Measurements from ENCODE around the gene PCNX3. TPM values are rescaled to one million over a fixed set of nuclear protein-coding genes. Genes with fewer than 3 reads are reported as not detected.

PCNX3 gene
- polyA plus RNA-seq, 6 donors from 2014 or later, result 1.7 to 5.9 (median 3.0) TPM; not detected in 1

GRCh38 chr11:65576232-65576866, 39.2 kb upstream of the PCNX3 start:
- Mint-ChIP-seq H3K27ac (peak overlapping the region; percentile 95 to 99 (median 99)), H3K4me1 (peaks cover 41 to 62% (median 62%) of the 10 kb centered on the region in 3 donors), H3K9me3 (no peaks in the 10 kb centered on the region), H3K27me3 (no peaks in the 10 kb centered on the region), H3K36me3 (peaks cover 0 to 6% of the 10 kb centered on the region in 2 donors), H3K4me3 (peak overlapping the region; percentile 85 to 99 (median 93))
- ATAC-seq (ENCODE audit: low read depth in 2 of 2) (no peak), DNase-seq (no peak)

GRCh38 chr11:65576867-65577755, 38.5 kb upstream of the PCNX3 start:
- DNase-seq (peak; percentile 85), ATAC-seq (ENCODE audit: low read depth in 2 of 2) (peak; percentile 45 to 53)
- Mint-ChIP-seq H3K27ac (peak overlapping the region; percentile 95 to 99 (median 99)), H3K4me3 (peak overlapping the region; percentile 85 to 99 (median 93)), H3K9me3 (no peaks in the 10 kb centered on the region), H3K27me3 (no peaks in the 10 kb centered on the region), H3K36me3 (peaks cover 0 to 6% of the 10 kb centered on the region in 2 donors), H3K4me1 (peaks cover 34 to 55% (median 55%) of the 10 kb centered on the region in 3 donors)

- Mint-ChIP-seq H3K36me3 (peaks cover 0 to 6% of the 10 kb centered on the region in 2 donors), H3K4me3 (peak overlapping the region; percentile 56 to 99 (median 80)), H3K27me3 (no peaks in the 10 kb centered on the region), H3K27ac (peak overlapping the region; percentile 95 to 99 (median 96)), H3K9me3 (no peaks in the 10 kb centered on the region), H3K4me1 (peaks cover 31 to 53% (median 51%) of the 10 kb centered on the region in 3 donors)
- ATAC-seq (ENCODE audit: low read depth in 2 of 2) (no peak), DNase-seq (no peak)
Measured at GRCh38 chr11:65577756-65578109, 37.8 kb upstream of the PCNX3 start.

DNA sequence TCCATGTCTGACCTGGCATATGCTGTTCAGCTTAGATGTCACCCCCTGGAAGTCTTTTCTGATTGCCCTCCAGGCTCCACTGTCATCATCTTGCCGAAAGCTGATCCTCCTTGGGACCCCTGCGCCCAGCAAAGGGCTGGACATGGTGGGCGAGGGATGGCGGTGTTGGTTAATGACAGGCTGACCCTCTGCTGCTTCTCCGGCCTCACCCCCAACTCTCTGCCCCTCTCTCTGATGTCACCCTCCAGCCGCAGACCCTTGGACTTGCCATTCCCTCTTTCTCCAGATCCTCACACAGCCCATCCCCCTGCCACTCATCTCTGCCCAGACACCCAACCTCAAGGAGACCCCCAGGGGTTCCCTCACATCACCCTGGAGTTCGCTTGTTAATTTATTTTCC, 37.4 kb upstream of the PCNX3 start:
- H3K4me1 Mint-ChIP-seq, result peaks cover 32 to 53% (median 52%) of the 10 kb centered on the region in 3 donors
- ATAC-seq (ENCODE audit: low read depth in 2 of 2) (no peak), DNase-seq (no peak)
- H3K27ac Mint-ChIP-seq, result peak overlapping the region; percentile 95 to 99 (median 96)
- no peaks in the 10 kb centered on the region for H3K9me3 Mint-ChIP-seq
- H3K4me3 Mint-ChIP-seq, result peak overlapping the region in 7 of 8 donors; percentile 56 to 99 (median 93)
- H3K36me3 Mint-ChIP-seq, result peaks cover 0 to 6% of the 10 kb centered on the region in 2 donors
- no peaks in the 10 kb centered on the region for H3K27me3 Mint-ChIP-seq

DNA sequence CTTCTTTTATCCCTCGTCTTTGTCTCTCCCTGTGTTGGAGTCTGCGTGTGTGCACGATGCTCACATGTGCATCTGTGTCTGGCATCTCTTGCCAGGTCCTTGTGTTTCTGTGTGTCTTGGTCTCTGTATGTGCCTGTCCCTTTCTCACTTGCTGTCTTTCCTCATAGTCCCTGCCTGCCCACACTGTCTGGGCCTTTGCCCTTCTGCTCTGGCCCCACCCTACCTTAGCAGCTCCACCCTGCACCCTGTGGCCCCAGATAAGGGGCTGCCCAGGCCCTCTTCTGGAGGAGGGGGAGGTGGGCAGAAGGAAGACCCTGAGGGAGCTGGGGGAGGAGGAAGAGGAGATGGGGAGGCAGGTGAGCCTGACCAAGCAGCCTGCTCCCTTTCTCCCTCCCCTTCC, 36.9 kb upstream of the PCNX3 start:
- ATAC-seq (ENCODE audit: low read depth in 2 of 2), result no peak
- H3K27me3 Mint-ChIP-seq, result no peaks in the 10 kb centered on the region
- H3K9me3 Mint-ChIP-seq, result no peaks in the 10 kb centered on the region
- peak overlapping the region; percentile 9 to 99 (median 78) for H3K4me3 Mint-ChIP-seq
- H3K36me3 Mint-ChIP-seq, result peaks cover 0 to 6% of the 10 kb centered on the region in 2 donors
- H3K4me1 Mint-ChIP-seq, result peaks cover 34 to 51% (median 49%) of the 10 kb centered on the region in 3 donors
- DNase-seq, result no peak
- peak overlapping the region; percentile 95 to 99 (median 96) for H3K27ac Mint-ChIP-seq

GRCh38 chr11:65579291-65579690, 36.3 kb upstream of the PCNX3 start:
- DNase-seq (no peak), ATAC-seq (ENCODE audit: low read depth in 2 of 2) (no peak)
- Mint-ChIP-seq H3K27ac (peak overlapping the region in 4 of 6 donors; percentile 19 to 99 (median 89)), H3K9me3 (no peaks in the 10 kb centered on the region), H3K4me1 (peaks cover 34 to 50% (median 47%) of the 10 kb centered on the region in 3 donors), H3K36me3 (peaks cover 0 to 6% of the 10 kb centered on the region in 2 donors), H3K27me3 (no peaks in the 10 kb centered on the region), H3K4me3 (no peak overlapping the region)

- Mint-ChIP-seq H3K4me3 (peak overlapping the region in 1 of 8 donors; percentile 47), H3K27ac (peak overlapping the region in 3 of 6 donors; percentile 33 to 95 (median 57)), H3K27me3 (no peaks in the 10 kb centered on the region), H3K4me1 (peaks cover 34 to 45% (median 41%) of the 10 kb centered on the region in 3 donors), H3K36me3 (peaks cover 0 to 6% of the 10 kb centered on the region in 2 donors), H3K9me3 (no peaks in the 10 kb centered on the region)
- no peak for ATAC-seq (ENCODE audit: low read depth in 2 of 2)
- DNase-seq, result no peak
Measured at GRCh38 chr11:65580031-65580692, 35.4 kb upstream of the PCNX3 start.

- Mint-ChIP-seq H3K4me1 (peaks cover 29 to 40% (median 36%) of the 10 kb centered on the region in 3 donors), H3K9me3 (no peaks in the 10 kb centered on the region), H3K4me3 (no peak overlapping the region), H3K27ac (peak overlapping the region in 3 of 6 donors; percentile 37 to 95 (median 92)), H3K36me3 (peaks cover 0 to 6% of the 10 kb centered on the region in 2 donors), H3K27me3 (no peaks in the 10 kb centered on the region)
- no peak for DNase-seq
- no peak for ATAC-seq (ENCODE audit: low read depth in 2 of 2)
Measured at GRCh38 chr11:65580756-65581155, 34.8 kb upstream of the PCNX3 start.

DNA sequence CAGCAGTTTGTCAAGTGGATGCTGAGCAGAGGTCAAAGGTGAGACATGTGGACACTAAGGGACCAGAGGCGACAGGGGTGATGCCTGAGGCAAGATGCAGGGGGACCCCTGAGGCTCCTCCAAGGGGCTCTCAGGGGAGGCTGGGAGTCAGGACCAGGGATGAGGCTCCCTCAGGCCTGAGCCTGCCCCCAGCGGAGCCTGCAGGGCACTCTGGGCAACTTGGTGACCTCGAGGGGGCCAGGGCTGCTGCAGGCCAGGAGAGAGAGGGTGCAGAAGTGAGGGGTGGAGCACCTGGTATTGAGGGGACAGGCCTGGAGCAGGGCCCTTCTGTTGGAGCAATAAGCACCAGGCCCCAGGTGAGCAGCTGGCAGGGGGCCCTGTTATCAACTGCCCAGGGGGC, 33.6 kb upstream of the PCNX3 start:
- H3K4me1 Mint-ChIP-seq, result peaks cover 32 to 44% (median 38%) of the 10 kb centered on the region in 3 donors

GRCh38 chr11:65583589-65583988, 32.0 kb upstream of the PCNX3 start:
- no peaks in the 10 kb centered on the region for H3K27me3 Mint-ChIP-seq
- H3K4me3 Mint-ChIP-seq, result no peak overlapping the region
- DNase-seq (no peak), ATAC-seq (ENCODE audit: low read depth in 2 of 2) (no peak)
- peak overlapping the region in 5 of 6 donors; percentile 47 to 90 (median 56) for H3K27ac Mint-ChIP-seq
- H3K4me1 Mint-ChIP-seq, result peaks cover 35 to 40% (median 40%) of the 10 kb centered on the region in 3 donors
- peaks cover 0 to 6% of the 10 kb centered on the region in 2 donors for H3K36me3 Mint-ChIP-seq
- H3K9me3 Mint-ChIP-seq, result no peaks in the 10 kb centered on the region

More for the DNA sequence above, 33.6 kb upstream of the PCNX3 start:
- DNase-seq (no peak), ATAC-seq (ENCODE audit: low read depth in 2 of 2) (no peak)
- Mint-ChIP-seq H3K27me3 (no peaks in the 10 kb centered on the region), H3K27ac (peak overlapping the region in 2 of 6 donors; percentile 58 to 89), H3K36me3 (peaks cover 0 to 6% of the 10 kb centered on the region in 2 donors), H3K9me3 (no peaks in the 10 kb centered on the region), H3K4me3 (peak overlapping the region in 2 of 8 donors; percentile 2 to 74)

GRCh38 chr11:65584106-65584505, 31.5 kb upstream of the PCNX3 start:
- no peaks in the 10 kb centered on the region for H3K9me3 Mint-ChIP-seq
- no peaks in the 10 kb centered on the region for H3K27me3 Mint-ChIP-seq
- peaks cover 0 to 6% of the 10 kb centered on the region in 2 donors for H3K36me3 Mint-ChIP-seq
- H3K4me3 Mint-ChIP-seq, result peak overlapping the region in 1 of 8 donors; percentile 47
- peak overlapping the region in 1 of 6 donors; percentile 69 for H3K27ac Mint-ChIP-seq
- H3K4me1 Mint-ChIP-seq, result peaks cover 38 to 42% (median 40%) of the 10 kb centered on the region in 3 donors
- DNase-seq (no peak), ATAC-seq (ENCODE audit: low read depth in 2 of 2) (no peak)

DNA sequence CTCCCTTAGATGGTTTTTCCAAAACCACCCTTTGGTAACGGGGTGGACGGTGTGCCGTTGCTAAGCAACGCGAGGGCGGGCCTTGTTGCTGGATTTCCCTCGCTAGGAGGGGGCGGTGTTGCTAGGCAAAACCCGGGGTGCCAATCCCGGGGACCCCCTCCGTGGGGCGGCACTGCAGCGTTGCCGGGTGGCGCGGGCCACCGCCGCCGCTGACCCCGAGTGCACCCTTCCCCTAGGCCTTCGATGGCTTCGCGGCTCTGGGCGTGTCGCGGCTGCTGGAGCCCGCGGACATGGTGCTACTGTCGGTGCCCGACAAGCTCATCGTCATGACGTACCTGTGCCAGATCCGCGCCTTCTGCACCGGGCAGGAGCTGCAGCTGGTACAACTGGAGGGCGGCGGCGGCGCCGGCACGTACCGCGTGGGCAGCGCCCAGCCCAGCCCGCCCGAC, 30.8 kb upstream of the PCNX3 start:
- no peak for DNase-seq
- H3K27me3 Mint-ChIP-seq, result no peaks in the 10 kb centered on the region
- no peak overlapping the region for H3K4me3 Mint-ChIP-seq
- no peaks in the 10 kb centered on the region for H3K9me3 Mint-ChIP-seq
- H3K36me3 Mint-ChIP-seq, result peaks cover 0 to 6% of the 10 kb centered on the region in 2 donors
- H3K4me1 Mint-ChIP-seq, result peaks cover 40 to 46% (median 41%) of the 10 kb centered on the region in 3 donors
- ATAC-seq (ENCODE audit: low read depth in 2 of 2), result no peak
- no peak overlapping the region for H3K27ac Mint-ChIP-seq

Measured in naive B cell (primary cell).